ENCODE results near the gene CCDC187. TPM values are rescaled to one million over a fixed set of nuclear protein-coding genes. Genes with fewer than 3 reads are reported as not detected.

CCDC187 gene
- total and polyA plus RNA-seq, 2 of the 8 experiments (the other 6 are each of a cell fraction or from before 2014, with no cell fraction given), result 0.02 TPM; not detected in 1

- Histone ChIP-seq H3K14ac (ENCODE audit: insufficient read length) (no peak overlapping the region), H2BK20ac (ENCODE audit: low read length) (no peak overlapping the region), H3K9me3 (ENCODE audit: insufficient read depth in 2 of 2, low read depth in 1 of 2, low read length in 1 of 2) (peaks cover 4 to 10% of the 10 kb centered on the region in 2 experiments; a peak in 2 of 4 replicates), H3K4me1 (replicated peaks in 1 of 4; ENCODE audit: control insufficient read depth in 3 of 4, insufficient read depth in 4 of 4, low read length in 3 of 4) (no peaks in the 10 kb centered on the region; a peak in 1 of 7 replicates), H3K23me2 (ENCODE audit: low read depth, low read length) (peaks cover 11% of the 10 kb centered on the region; the same call in 1 of the 2 replicates), H4K91ac (replicated peaks; ENCODE audit: insufficient read length, low read length) (no peak overlapping the region), H3K4me2 (ENCODE audit: insufficient read depth in 1 of 2, low read depth in 2 of 2, low read length in 2 of 2) (no peak overlapping the region), H3K4ac (replicated peaks; ENCODE audit: insufficient read length, low read depth, low read length) (no peak overlapping the region), H4K8ac (ENCODE audit: extremely low read depth, insufficient read depth, low read length) (no peak overlapping the region), H2BK12ac (ENCODE audit: low read depth, low read length) (0 out of 2 replicates have a peak overlapping the region, but pooled peaks have one; percentile 17), H3K79me2 (ENCODE audit: control insufficient read depth in 1 of 2, insufficient read depth in 2 of 2, low read length in 2 of 2) (no peaks in the 10 kb centered on the region), H3K36me3 (ENCODE audit: control insufficient read depth in 2 of 4, insufficient read depth in 4 of 4, low read length in 3 of 4) (no peaks in the 10 kb centered on the region; a peak in 1 of 8 replicates), H3K9ac (replicated peaks in 1 of 4; ENCODE audit: extremely low read depth in 1 of 4, low read depth in 3 of 4, low read length in 3 of 4) (no peak overlapping the region), H3K4me3 (ENCODE audit: extremely low read depth in 1 of 4, insufficient read depth in 2 of 4, low read depth in 3 of 4, low read length in 4 of 4) (no peak overlapping the region), H3K27ac (ENCODE audit: low read depth, low read length) (no peak overlapping the region), H3K23ac (ENCODE audit: insufficient read length) (no peak overlapping the region), H2AK5ac (ENCODE audit: low read depth, low read length) (no peak overlapping the region), H3K56ac (replicated peaks; ENCODE audit: insufficient read length, low read depth, low read length) (no peak overlapping the region), H3K79me1 (ENCODE audit: low read depth, low read length) (no peaks in the 10 kb centered on the region), H2AFZ (ENCODE audit: low read length) (no peak overlapping the region), H2BK15ac (ENCODE audit: low read length) (no peak overlapping the region), H4K5ac (ENCODE audit: insufficient read length, low read depth, low read length) (no peak overlapping the region), H3K18ac (ENCODE audit: extremely low read depth, low read length) (no peak overlapping the region), H2BK120ac (replicated peaks; ENCODE audit: low read depth, low read length) (no peak overlapping the region), H3K27me3 (replicated peaks in 1 of 4; ENCODE audit: control insufficient read depth in 3 of 4, extremely low read depth in 1 of 4, insufficient read depth in 3 of 4, low read length in 3 of 4) (no peaks in the 10 kb centered on the region), H2BK5ac (ENCODE audit: low read depth, low read length) (no peak overlapping the region), H4K20me1 (replicated peaks in 1 of 2; ENCODE audit: control insufficient read depth in 1 of 2, insufficient read depth in 2 of 2, low read length in 2 of 2) (peaks cover 0 to 15% of the 10 kb centered on the region in 2 experiments)
- ChIA-PET POLR2A (ENCODE audit: partially characterized antibody) (interaction anchor here (1.6 kb wide), 1 partner anchor 34 kb away, joined by 4 read pairs; no protein-coding TSS in a partner anchor), CTCF (ENCODE audit: partially characterized antibody) (interaction anchor here (0.7 to 2.1 kb wide), 5 partner anchors 12 to 157 kb away, joined by 3 to 10 read pairs (median 3); no protein-coding TSS in a partner anchor)
- FAIRE-seq (no peak), DNase-seq (ENCODE audit: low read depth in 1 of 2, low spot score in 2 of 2) (no peak)
- 91% methylated on average over 37 of the region's 37 CpGs; no CpG with 5 or more reads in 1 of the 2 experiments for WGBS, 2 experiments (ENCODE audit: extremely low coverage in 1 of 2, insufficient coverage in 1 of 2, insufficient read length in 1 of 2, insufficient replicate concordance in 2 of 2, low coverage in 1 of 2, low lambda C conversion rate in 2 of 2, missing lambda C conversion rate in 1 of 2)
- TF ChIP-seq SUZ12 (IDR thresholded peaks at IDR 0.05; ENCODE audit: low read length) (no peak), TAF7 (optimal IDR thresholded peaks at IDR 0.05; ENCODE audit: borderline replicate concordance, low read depth, low read length) (no peak), BRCA1 (IDR thresholded peaks at IDR 0.05; ENCODE audit: low read depth, low read length) (no peak), CHD1 (IDR thresholded peaks at IDR 0.05; ENCODE audit: low read depth, low read length) (no peak), KDM1A (IDR thresholded peaks at IDR 0.05; ENCODE audit: borderline replicate concordance, low read length) (no peak), SP1 (IDR thresholded peaks at IDR 0.05; ENCODE audit: low read depth, low read length) (no peak)
- TF ChIP-seq, protein P1, sequence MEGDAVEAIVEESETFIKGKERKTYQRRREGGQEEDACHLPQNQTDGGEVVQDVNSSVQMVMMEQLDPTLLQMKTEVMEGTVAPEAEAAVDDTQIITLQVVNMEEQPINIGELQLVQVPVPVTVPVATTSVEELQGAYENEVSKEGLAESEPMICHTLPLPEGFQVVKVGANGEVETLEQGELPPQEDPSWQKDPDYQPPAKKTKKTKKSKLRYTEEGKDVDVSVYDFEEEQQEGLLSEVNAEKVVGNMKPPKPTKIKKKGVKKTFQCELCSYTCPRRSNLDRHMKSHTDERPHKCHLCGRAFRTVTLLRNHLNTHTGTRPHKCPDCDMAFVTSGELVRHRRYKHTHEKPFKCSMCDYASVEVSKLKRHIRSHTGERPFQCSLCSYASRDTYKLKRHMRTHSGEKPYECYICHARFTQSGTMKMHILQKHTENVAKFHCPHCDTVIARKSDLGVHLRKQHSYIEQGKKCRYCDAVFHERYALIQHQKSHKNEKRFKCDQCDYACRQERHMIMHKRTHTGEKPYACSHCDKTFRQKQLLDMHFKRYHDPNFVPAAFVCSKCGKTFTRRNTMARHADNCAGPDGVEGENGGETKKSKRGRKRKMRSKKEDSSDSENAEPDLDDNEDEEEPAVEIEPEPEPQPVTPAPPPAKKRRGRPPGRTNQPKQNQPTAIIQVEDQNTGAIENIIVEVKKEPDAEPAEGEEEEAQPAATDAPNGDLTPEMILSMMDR (IDR thresholded peaks at IDR 0.05; ENCODE audit: control extremely low read depth in 1 of 3, insufficient read depth in 1 of 3, low read depth in 1 of 3, low read length in 3 of 3), result no peak
- TF ChIP-seq, protein P2, sequence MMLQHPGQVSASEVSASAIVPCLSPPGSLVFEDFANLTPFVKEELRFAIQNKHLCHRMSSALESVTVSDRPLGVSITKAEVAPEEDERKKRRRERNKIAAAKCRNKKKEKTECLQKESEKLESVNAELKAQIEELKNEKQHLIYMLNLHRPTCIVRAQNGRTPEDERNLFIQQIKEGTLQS (IDR thresholded peaks at IDR 0.05; ENCODE audit: insufficient read depth, low read depth, low read length), result no peak
Observed at GRCh38 chr9:136295542-136296433, 8.1 kb downstream of the CCDC187 start.
